ENCODE data around the gene FYTTD1. TPM values are rescaled to one million over a fixed set of nuclear protein-coding genes. Genes with fewer than 3 reads are reported as not detected.
A peak's percentile ranks its signal among the peaks of the same experiment; 100 is the strongest.
"Not testable (repeated sequence)": the region's sequence is repeated elsewhere in the genome, so short reads cannot be mapped to it uniquely, and the experiment has no call there.

Gene FYTTD1
- 10 to 100 TPM; 60.1 to 85.7 (median 74.7) TPM for polyA plus RNA-seq (ENCODE audit: insufficient read length in 10 of 10)
- long read RNA-seq, donor 1, full-length matches to known transcripts: 12 of 25 reads
- long read RNA-seq, donor 1, partial matches to known transcripts: 13 of 25 reads
- long read RNA-seq, donor 1, other reads (novel, unspliced or antisense): 0 of 25 reads
- long read RNA-seq, donor 2, full-length matches to known transcripts: 14 of 20 reads
- long read RNA-seq, donor 2, partial matches to known transcripts: 6 of 20 reads
- long read RNA-seq, donor 2, other reads (novel, unspliced or antisense): 0 of 20 reads
- long read RNA-seq, donor 3: 0 reads
- long read RNA-seq, donor 4, full-length matches to known transcripts: 9 of 14 reads
- long read RNA-seq, donor 4, partial matches to known transcripts: 5 of 14 reads
- long read RNA-seq, donor 4, other reads (novel, unspliced or antisense): 0 of 14 reads
- long read RNA-seq, donor 5, full-length matches to known transcripts: 16 of 36 reads
- long read RNA-seq, donor 5, partial matches to known transcripts: 20 of 36 reads
- long read RNA-seq, donor 5, other reads (novel, unspliced or antisense): 0 of 36 reads
- long read RNA-seq, donor 6, full-length matches to known transcripts: 22 of 34 reads
- long read RNA-seq, donor 6, partial matches to known transcripts: 12 of 34 reads
- long read RNA-seq, donor 6, other reads (novel, unspliced or antisense): 0 of 34 reads
- long read RNA-seq, donor 7, full-length matches to known transcripts: 8 of 14 reads
- long read RNA-seq, donor 7, partial matches to known transcripts: 6 of 14 reads
- long read RNA-seq, donor 7, other reads (novel, unspliced or antisense): 0 of 14 reads
- long read RNA-seq, donor 8, full-length matches to known transcripts: 8 of 13 reads
- long read RNA-seq, donor 8, partial matches to known transcripts: 5 of 13 reads
- long read RNA-seq, donor 8, other reads (novel, unspliced or antisense): 0 of 13 reads
- long read RNA-seq, donor 9, full-length matches to known transcripts: 4 of 4 reads
- long read RNA-seq, donor 9, partial matches to known transcripts: 0 of 4 reads
- long read RNA-seq, donor 9, other reads (novel, unspliced or antisense): 0 of 4 reads

- DNase-seq: peak; percentile 85 to 97 (median 93)
These were observed at the start of gene FYTTD1 for GRCh38 chr3:197749601-197750395. Gene FYTTD1 (plus strand): TSS chr3:197749883. CDS start chr3:197749972, 89 bp downstream.

GRCh38 chr3:197700095-197700494, 49.6 kb upstream of the FYTTD1 start:
- no peak for DNase-seq

- DNase-seq: no peak
These were observed 47.8 kb upstream of the FYTTD1 start for GRCh38 chr3:197701841-197702240.

GRCh38 chr3:197706658-197707057, 43.0 kb upstream of the FYTTD1 start:
- no peak for DNase-seq

- no peak for DNase-seq
These were observed 40.5 kb upstream of the FYTTD1 start for GRCh38 chr3:197709135-197709534.

GRCh38 chr3:197710965-197711364, 38.7 kb upstream of the FYTTD1 start:
- DNase-seq: not testable (repeated sequence)

GRCh38 chr3:197711973-197712707, 37.5 kb upstream of the FYTTD1 start:
- DNase-seq: peak; percentile 81 to 94 (median 88)

GRCh38 chr3:197713477-197713822, 36.2 kb upstream of the FYTTD1 start:
- DNase-seq: no peak

GRCh38 chr3:197714251-197714650, 35.4 kb upstream of the FYTTD1 start:
- DNase-seq: no peak

- peak in 1 of 3 donors; percentile 40 for DNase-seq
These were observed 30.8 kb upstream of the FYTTD1 start for GRCh38 chr3:197718891-197719290.

GRCh38 chr3:197720694-197721093, 29.0 kb upstream of the FYTTD1 start:
- no peak for DNase-seq

GRCh38 chr3:197722734-197723133, 26.9 kb upstream of the FYTTD1 start:
- no peak for DNase-seq

GRCh38 chr3:197727878-197728277, 21.8 kb upstream of the FYTTD1 start:
- not testable (repeated sequence) for DNase-seq

GRCh38 chr3:197728487-197728886, 21.2 kb upstream of the FYTTD1 start:
- DNase-seq: no peak

GRCh38 chr3:197730200-197730599, 19.5 kb upstream of the FYTTD1 start:
- DNase-seq: no peak

GRCh38 chr3:197730770-197731169, 18.9 kb upstream of the FYTTD1 start:
- not testable (repeated sequence) for DNase-seq

GRCh38 chr3:197731483-197731882, 18.2 kb upstream of the FYTTD1 start:
- DNase-seq: not testable (repeated sequence)

GRCh38 chr3:197733042-197733441, 16.6 kb upstream of the FYTTD1 start:
- DNase-seq: no peak

- DNase-seq: no peak
These were observed 14.9 kb upstream of the FYTTD1 start for GRCh38 chr3:197734667-197735318.

GRCh38 chr3:197736010-197736490, 13.6 kb upstream of the FYTTD1 start:
- DNase-seq: no peak

Measured in muscle of back (tissue), 13 donors.